Measurements from ENCODE around the gene LRP1B. TPM values are rescaled to one million over a fixed set of nuclear protein-coding genes. Genes with fewer than 3 reads are reported as not detected.

LRP1B gene
- total and polyA plus RNA-seq, 2 experiments from 2014 or later = not detected

DNA sequence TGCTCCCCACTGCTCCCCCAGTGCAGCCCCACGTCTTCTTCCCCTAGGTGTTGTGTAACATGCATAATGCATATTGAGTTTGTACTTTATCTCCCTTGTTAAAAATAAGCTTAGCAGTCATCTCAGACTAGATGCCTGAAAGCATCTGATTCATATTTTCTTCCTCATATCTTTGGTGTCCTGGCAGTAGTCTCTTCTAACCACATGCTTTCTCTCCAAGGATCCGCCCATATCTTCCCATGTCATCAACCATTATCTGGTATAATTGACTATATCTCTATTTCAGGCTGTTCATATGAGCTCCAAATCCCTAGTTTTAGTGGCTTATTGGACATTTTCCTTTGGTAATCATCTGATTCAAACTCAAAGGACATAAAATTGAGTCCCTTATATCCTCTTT lies 426.3 kb downstream of the LRP1B start:
- no peaks in the 10 kb centered on the region for H3K9me2 ChIP-seq (ENCODE audit: insufficient read depth)
- H3K9me3 ChIP-seq (ENCODE audit: low read depth) = no peaks in the 10 kb centered on the region
- H3K4me2 ChIP-seq (ENCODE audit: unreplicated experiment) = no peak overlapping the region
- H3K27ac ChIP-seq = no peak overlapping the region
- H3K27me3 ChIP-seq (replicated peaks; ENCODE audit: insufficient read depth) = no peaks in the 10 kb centered on the region
- no peaks in the 10 kb centered on the region for H4K20me1 ChIP-seq (ENCODE audit: insufficient read depth)
- no peak overlapping the region for H3K4me3 ChIP-seq
- no peaks in the 10 kb centered on the region for H3F3A ChIP-seq (ENCODE audit: insufficient read depth)
- DNase-seq = no peak
- H3K79me2 ChIP-seq (ENCODE audit: insufficient read depth) = no peaks in the 10 kb centered on the region
- no peak for TF ChIP-seq EZH2phosphoT487 (IDR thresholded peaks at IDR 0.05; ENCODE audit: insufficient read depth, low read depth)
- no peak for TF ChIP-seq EZH2 (IDR thresholded peaks at IDR 0.05; ENCODE audit: insufficient read depth, poor library complexity, severe bottlenecking)
- H3K36me3 ChIP-seq (ENCODE audit: low read depth) = no peaks in the 10 kb centered on the region
- H2AFZ ChIP-seq = no peak overlapping the region
- 2 to 3% methylated on average over 2 of the region's 2 CpGs for WGBS, 2 experiments (ENCODE audit: low coverage in 1 of 2, low lambda C conversion rate in 2 of 2, missing lambda C conversion rate in 2 of 2)
- in situ Hi-C loops (cut with MboI) = no loop called here
- no peaks in the 10 kb centered on the region for H3K4me1 ChIP-seq (ENCODE audit: insufficient read depth)
- H3K9ac ChIP-seq = no peak overlapping the region

DNA sequence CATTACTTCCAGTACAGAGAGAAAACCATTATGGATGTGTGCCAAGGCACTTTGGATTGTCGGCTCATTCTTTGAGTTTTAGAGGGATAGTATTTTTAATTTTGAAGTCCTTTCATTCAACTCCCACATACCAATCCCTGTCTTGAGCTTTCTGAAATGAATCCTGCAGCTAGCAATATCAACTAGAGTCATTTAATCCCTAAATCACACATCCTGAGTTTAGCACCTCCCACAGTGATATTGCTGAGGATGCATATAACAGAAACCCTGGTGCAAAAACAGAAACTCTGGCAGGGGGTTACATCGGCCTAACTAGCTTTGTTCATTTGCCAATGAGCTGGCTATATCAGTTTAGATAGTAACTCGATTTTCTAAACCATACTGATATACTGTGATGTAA lies 427.3 kb downstream of the LRP1B start:
- no peak overlapping the region for H3K9ac ChIP-seq
- H3K4me1 ChIP-seq (ENCODE audit: insufficient read depth) = no peaks in the 10 kb centered on the region
- H3K36me3 ChIP-seq (ENCODE audit: low read depth) = no peaks in the 10 kb centered on the region
- no peaks in the 10 kb centered on the region for H3K27me3 ChIP-seq (replicated peaks; ENCODE audit: insufficient read depth)
- TF ChIP-seq EZH2phosphoT487 (IDR thresholded peaks at IDR 0.05; ENCODE audit: insufficient read depth, low read depth) (no peak), EZH2 (IDR thresholded peaks at IDR 0.05; ENCODE audit: insufficient read depth, poor library complexity, severe bottlenecking) (no peak)
- WGBS, 2 experiments (ENCODE audit: low coverage in 1 of 2, low lambda C conversion rate in 2 of 2, missing lambda C conversion rate in 2 of 2) = 29 to 31% methylated on average over 3 of the region's 3 CpGs
- no peaks in the 10 kb centered on the region for H3K9me2 ChIP-seq (ENCODE audit: insufficient read depth)
- no peak overlapping the region for H2AFZ ChIP-seq
- no peaks in the 10 kb centered on the region for H3K9me3 ChIP-seq (ENCODE audit: low read depth)
- in situ Hi-C loops (cut with MboI) = no loop called here
- H3K4me2 ChIP-seq (ENCODE audit: unreplicated experiment) = no peak overlapping the region
- no peaks in the 10 kb centered on the region for H3K79me2 ChIP-seq (ENCODE audit: insufficient read depth)
- DNase-seq = no peak
- H3K27ac ChIP-seq = no peak overlapping the region
- H3K4me3 ChIP-seq = no peak overlapping the region
- no peaks in the 10 kb centered on the region for H3F3A ChIP-seq (ENCODE audit: insufficient read depth)
- H4K20me1 ChIP-seq (ENCODE audit: insufficient read depth) = no peaks in the 10 kb centered on the region

- no peak overlapping the region for H3K4me3 ChIP-seq
- H3K9me2 ChIP-seq (ENCODE audit: insufficient read depth) = no peaks in the 10 kb centered on the region
- H2AFZ ChIP-seq = no peak overlapping the region
- 3 to 8% methylated on average over 3 of the region's 3 CpGs for WGBS, 2 experiments (ENCODE audit: low coverage in 1 of 2, low lambda C conversion rate in 2 of 2, missing lambda C conversion rate in 2 of 2)
- H3K9ac ChIP-seq = no peak overlapping the region
- no peaks in the 10 kb centered on the region for H3F3A ChIP-seq (ENCODE audit: insufficient read depth)
- H3K36me3 ChIP-seq (ENCODE audit: low read depth) = no peaks in the 10 kb centered on the region
- H4K20me1 ChIP-seq (ENCODE audit: insufficient read depth) = no peaks in the 10 kb centered on the region
- no peak overlapping the region for H3K27ac ChIP-seq
- no peaks in the 10 kb centered on the region for H3K9me3 ChIP-seq (ENCODE audit: low read depth)
- DNase-seq = no peak
- H3K4me1 ChIP-seq (ENCODE audit: insufficient read depth) = no peaks in the 10 kb centered on the region
- in situ Hi-C loops (cut with MboI) = no loop called here
- H3K27me3 ChIP-seq (replicated peaks; ENCODE audit: insufficient read depth) = no peaks in the 10 kb centered on the region
- TF ChIP-seq EZH2 (IDR thresholded peaks at IDR 0.05; ENCODE audit: insufficient read depth, poor library complexity, severe bottlenecking) = no peak
- no peak for TF ChIP-seq EZH2phosphoT487 (IDR thresholded peaks at IDR 0.05; ENCODE audit: insufficient read depth, low read depth)
- no peak overlapping the region for H3K4me2 ChIP-seq (ENCODE audit: unreplicated experiment)
- H3K79me2 ChIP-seq (ENCODE audit: insufficient read depth) = no peaks in the 10 kb centered on the region
These were observed 429.2 kb downstream of the LRP1B start for GRCh38 chr2:141701618-141702017.

DNA sequence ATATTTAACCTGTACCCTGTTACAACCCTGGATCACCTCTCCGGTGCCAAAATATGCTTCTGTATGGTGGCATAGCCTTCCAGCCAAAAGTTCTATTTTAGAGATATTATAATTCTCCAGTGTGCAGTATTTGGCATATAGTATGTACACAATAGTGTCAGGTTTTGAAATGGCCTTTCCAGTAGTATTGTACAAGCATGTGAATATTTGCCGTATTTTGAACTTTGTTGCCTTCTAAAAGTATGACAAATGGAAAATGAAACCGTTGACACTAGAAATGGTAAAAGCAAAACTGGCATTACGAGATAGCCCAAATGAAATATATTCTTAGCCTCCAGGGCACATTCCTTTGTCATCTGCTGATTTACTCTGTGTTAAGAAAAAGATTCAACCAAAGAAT lies 431.2 kb downstream of the LRP1B start:
- H3K9me2 ChIP-seq (ENCODE audit: insufficient read depth) = no peaks in the 10 kb centered on the region
- TF ChIP-seq EZH2phosphoT487 (IDR thresholded peaks at IDR 0.05; ENCODE audit: insufficient read depth, low read depth) (no peak), EZH2 (IDR thresholded peaks at IDR 0.05; ENCODE audit: insufficient read depth, poor library complexity, severe bottlenecking) (no peak)
- in situ Hi-C loops (cut with MboI) = no loop called here
- H3K9me3 ChIP-seq (ENCODE audit: low read depth) = no peaks in the 10 kb centered on the region
- no peaks in the 10 kb centered on the region for H3F3A ChIP-seq (ENCODE audit: insufficient read depth)
- no peak overlapping the region for H3K27ac ChIP-seq
- no peaks in the 10 kb centered on the region for H3K79me2 ChIP-seq (ENCODE audit: insufficient read depth)
- H3K4me3 ChIP-seq = no peak overlapping the region
- H3K4me1 ChIP-seq (ENCODE audit: insufficient read depth) = no peaks in the 10 kb centered on the region
- WGBS, 2 experiments (ENCODE audit: low coverage in 1 of 2, low lambda C conversion rate in 2 of 2, missing lambda C conversion rate in 2 of 2) = 60 to 64% methylated on average over 4 of the region's 4 CpGs
- H3K4me2 ChIP-seq (ENCODE audit: unreplicated experiment) = no peak overlapping the region
- H3K9ac ChIP-seq = no peak overlapping the region
- H3K27me3 ChIP-seq (replicated peaks; ENCODE audit: insufficient read depth) = no peaks in the 10 kb centered on the region
- H4K20me1 ChIP-seq (ENCODE audit: insufficient read depth) = no peaks in the 10 kb centered on the region
- H2AFZ ChIP-seq = no peak overlapping the region
- DNase-seq = no peak
- no peaks in the 10 kb centered on the region for H3K36me3 ChIP-seq (ENCODE audit: low read depth)

GRCh38 chr2:141698500-141698899 lies 432.3 kb downstream of the LRP1B start:
- in situ Hi-C loops (cut with MboI) = no loop called here

More at GRCh38 chr2:141698500-141698899, 432.3 kb downstream of the LRP1B start:
- TF ChIP-seq EZH2phosphoT487 (IDR thresholded peaks at IDR 0.05; ENCODE audit: insufficient read depth, low read depth) = no peak
- TF ChIP-seq EZH2 (IDR thresholded peaks at IDR 0.05; ENCODE audit: insufficient read depth, poor library complexity, severe bottlenecking) = no peak
- H3K9ac ChIP-seq = no peak overlapping the region
- H3K36me3 ChIP-seq (ENCODE audit: low read depth) = no peaks in the 10 kb centered on the region
- H3K79me2 ChIP-seq (ENCODE audit: insufficient read depth) = no peaks in the 10 kb centered on the region
- H3K9me3 ChIP-seq (ENCODE audit: low read depth) = no peaks in the 10 kb centered on the region
- no peaks in the 10 kb centered on the region for H3K27me3 ChIP-seq (replicated peaks; ENCODE audit: insufficient read depth)
- no peak for DNase-seq
- H3K4me3 ChIP-seq = no peak overlapping the region
- H3K9me2 ChIP-seq (ENCODE audit: insufficient read depth) = no peaks in the 10 kb centered on the region
- no peak overlapping the region for H2AFZ ChIP-seq
- no peak overlapping the region for H3K4me2 ChIP-seq (ENCODE audit: unreplicated experiment)
- H4K20me1 ChIP-seq (ENCODE audit: insufficient read depth) = no peaks in the 10 kb centered on the region
- H3K4me1 ChIP-seq (ENCODE audit: insufficient read depth) = no peaks in the 10 kb centered on the region
- H3F3A ChIP-seq (ENCODE audit: insufficient read depth) = no peaks in the 10 kb centered on the region
- H3K27ac ChIP-seq = no peak overlapping the region
- 6 to 9% methylated on average over 2 of the region's 2 CpGs for WGBS, 2 experiments (ENCODE audit: low coverage in 1 of 2, low lambda C conversion rate in 2 of 2, missing lambda C conversion rate in 2 of 2)
